ENCODE results near the gene IKZF2. TPM values are rescaled to one million over a fixed set of nuclear protein-coding genes. Genes with fewer than 3 reads are reported as not detected.

Gene IKZF2
- total RNA-seq, 1 experiment from 2014 or later: 5.2 TPM

DNA sequence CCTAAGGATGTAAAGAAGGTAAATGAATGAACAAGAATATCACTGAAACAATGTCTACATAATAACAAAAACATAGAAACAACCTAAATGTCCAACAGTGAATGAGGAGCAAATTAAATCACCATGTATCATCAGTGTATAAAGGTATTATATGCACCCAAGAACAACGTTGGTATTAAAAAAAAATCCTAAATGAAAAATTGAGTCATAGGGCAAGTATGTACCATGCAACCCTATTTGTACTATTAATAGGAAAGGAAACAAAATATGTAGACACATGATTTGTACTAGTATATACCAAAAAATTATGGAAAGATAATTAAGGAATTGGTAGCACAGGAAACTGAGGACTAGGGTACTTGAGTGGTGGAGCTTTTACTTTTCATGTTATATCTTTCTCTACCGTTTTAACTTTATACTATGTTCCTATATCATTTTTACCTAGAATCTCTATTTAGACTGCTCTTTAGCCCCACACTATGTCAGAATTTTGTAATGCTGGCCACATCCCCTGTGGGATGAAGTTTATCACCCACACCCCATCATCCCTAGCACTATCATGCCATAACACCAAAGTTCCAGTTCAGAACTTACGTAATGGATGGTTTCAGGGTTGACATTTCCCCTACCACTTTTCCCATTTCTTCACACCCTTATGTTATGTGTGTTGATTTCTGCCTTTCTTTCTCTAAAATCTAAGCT lies 25.6 kb downstream of the IKZF2 start:
- H3K9me3 ChIP-seq: no peaks in the 10 kb centered on the region
- no peaks in the 10 kb centered on the region for H3K36me3 ChIP-seq
- DNase-seq: no peak
- H3K27me3 ChIP-seq: no peaks in the 10 kb centered on the region
- H3K4me3 ChIP-seq: no peak overlapping the region

DNA sequence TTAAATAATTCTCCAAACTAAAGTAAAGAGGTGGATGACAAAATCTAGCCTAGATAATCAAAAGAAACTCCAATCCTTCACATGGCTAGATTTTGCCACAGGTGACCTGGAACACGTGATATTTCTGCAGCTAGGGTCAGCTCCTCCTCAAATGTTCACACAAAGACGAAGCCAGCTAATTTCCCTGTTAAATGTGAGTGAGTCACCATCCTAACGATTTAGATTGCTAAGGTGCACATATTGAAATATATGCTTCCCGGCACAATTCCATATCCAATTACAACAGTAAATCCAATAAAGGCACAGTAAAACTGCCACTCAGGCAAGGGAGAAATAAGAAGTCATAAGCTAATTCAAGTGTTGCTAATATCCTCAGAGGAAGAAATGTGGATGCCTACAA lies 28.7 kb downstream of the IKZF2 start:
- no peak for DNase-seq
- H3K36me3 ChIP-seq: no peaks in the 10 kb centered on the region

DNA sequence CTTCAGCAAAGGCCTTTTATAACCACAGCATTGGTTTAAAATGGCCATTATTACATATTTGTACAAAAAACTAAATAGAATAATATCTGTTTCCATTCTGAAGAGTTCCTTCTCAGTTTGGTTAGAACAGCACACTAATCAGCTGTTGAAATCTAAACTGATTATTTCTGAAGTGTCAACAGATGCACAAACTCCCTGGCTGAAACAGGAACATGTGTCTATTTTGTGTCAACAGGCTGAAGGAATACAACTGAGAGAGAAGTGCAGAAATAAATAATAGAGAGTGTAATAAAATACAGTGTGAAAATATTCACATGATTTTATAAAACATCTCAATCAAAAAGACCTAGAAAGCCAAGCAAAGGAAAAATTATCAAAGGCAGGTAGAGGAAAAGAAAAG lies 29.7 kb downstream of the IKZF2 start:
- no peaks in the 10 kb centered on the region for H3K9me3 ChIP-seq

More for the DNA sequence above, 28.7 kb downstream of the IKZF2 start:
- no peaks in the 10 kb centered on the region for H3K27me3 ChIP-seq
- no peaks in the 10 kb centered on the region for H3K9me3 ChIP-seq
- no peak overlapping the region for H3K4me3 ChIP-seq

DNA sequence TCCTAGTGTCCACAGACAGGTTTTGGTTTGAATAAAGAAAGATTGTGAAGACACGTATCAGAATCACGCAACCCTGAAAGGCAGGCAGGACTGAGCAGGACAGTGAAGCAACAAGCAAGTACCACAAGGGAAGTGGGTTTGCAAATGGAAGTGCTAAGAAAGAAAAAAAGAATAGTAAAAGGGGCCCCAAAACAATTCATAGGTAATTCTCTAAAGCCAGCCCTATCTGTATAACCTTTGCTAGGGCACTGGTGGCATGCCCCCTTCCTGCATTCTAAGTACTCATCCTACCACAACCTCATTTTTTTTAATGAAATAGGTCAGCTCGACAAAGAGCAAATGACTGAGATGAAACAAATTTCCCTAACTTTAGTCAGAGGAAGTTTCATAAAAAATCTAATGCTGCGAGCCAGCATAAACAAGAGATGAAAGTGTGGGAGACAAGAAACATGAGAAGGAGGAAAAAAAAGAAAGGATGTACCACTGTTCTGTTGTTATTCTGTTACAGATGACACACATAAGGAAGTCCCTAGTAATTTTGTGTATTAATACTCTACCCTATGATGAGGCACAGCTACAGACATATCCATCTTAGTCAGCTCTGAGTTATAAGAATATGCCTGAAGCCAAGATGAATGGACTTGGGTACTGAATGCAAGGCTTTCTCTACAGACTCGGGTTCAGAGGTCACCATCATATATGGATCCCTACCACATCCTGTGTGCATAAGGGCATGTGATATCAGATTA lies 32.2 kb downstream of the IKZF2 start:
- Histone ChIP-seq H3K9me3 (no peaks in the 10 kb centered on the region), H3K36me3 (no peaks in the 10 kb centered on the region), H3K27me3 (no peaks in the 10 kb centered on the region), H3K4me3 (no peak overlapping the region)
- peak; percentile 12 for DNase-seq

More for the DNA sequence above, 29.7 kb downstream of the IKZF2 start:
- H3K36me3 ChIP-seq: no peaks in the 10 kb centered on the region
- no peak for DNase-seq
- no peaks in the 10 kb centered on the region for H3K27me3 ChIP-seq
- H3K4me3 ChIP-seq: no peak overlapping the region

DNA sequence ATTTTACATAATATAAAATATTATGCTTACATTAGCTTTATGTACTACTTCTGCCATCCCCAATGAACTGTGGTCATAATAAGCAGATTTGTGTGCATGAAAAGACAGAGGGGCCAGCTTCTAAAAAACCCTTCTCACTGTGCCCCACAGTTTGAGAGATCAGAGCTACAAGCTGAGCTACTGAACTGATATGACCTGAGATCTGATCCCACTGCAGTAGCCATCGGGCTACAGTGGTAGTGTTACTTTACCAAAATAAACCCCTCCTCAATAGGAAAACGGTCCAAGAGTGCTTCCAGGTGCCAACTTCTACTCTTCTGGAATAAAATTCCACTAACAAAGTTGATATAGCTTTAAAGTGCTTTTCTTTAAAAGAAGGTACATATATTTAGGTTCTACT lies 43.1 kb downstream of the IKZF2 start:
- no peak for DNase-seq
- Histone ChIP-seq H3K4me3 (no peak overlapping the region), H3K27me3 (no peaks in the 10 kb centered on the region), H3K36me3 (no peaks in the 10 kb centered on the region), H3K9me3 (no peaks in the 10 kb centered on the region)

DNA sequence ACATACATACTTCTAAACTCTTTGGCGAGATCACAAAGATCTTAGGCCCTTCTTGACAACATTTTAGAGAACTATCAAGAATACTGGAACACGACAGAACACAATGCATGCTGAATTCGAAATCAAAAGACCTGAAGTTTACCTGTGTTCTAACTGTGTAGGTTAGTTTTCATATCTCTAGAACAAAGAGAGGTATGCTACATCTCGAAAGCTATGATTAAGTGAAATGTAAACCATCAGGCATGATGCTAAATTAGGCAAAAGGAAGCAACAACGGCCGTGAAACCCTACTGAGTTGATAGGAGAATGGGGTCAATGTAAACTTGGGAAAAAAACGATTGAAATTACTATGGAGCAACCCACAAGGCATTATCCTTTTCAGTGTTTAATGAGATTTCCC lies 43.7 kb downstream of the IKZF2 start:
- H3K27me3 ChIP-seq: no peaks in the 10 kb centered on the region
- no peaks in the 10 kb centered on the region for H3K36me3 ChIP-seq
- no peak overlapping the region for H3K4me3 ChIP-seq
- DNase-seq: no peak
- H3K9me3 ChIP-seq: no peaks in the 10 kb centered on the region

DNA sequence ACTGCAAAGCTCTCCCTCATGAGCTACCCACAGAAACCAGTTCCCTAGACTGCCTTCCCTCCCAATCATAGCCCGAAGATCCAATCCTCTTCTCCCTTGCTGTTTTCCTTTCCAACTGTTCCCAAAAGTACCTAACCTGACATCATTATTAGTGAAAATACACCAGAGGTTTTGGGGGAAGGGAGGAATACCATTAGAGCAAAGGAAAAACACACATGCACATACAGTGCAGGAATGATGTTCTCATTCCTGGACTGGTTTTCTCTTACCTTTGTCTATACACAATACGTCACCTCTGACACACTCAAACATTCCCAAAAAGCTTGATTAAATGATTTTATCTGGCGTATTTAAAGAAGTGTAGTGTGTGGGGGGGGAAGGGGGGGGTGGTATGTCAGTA lies 46.2 kb downstream of the IKZF2 start:
- no peaks in the 10 kb centered on the region for H3K27me3 ChIP-seq
- H3K36me3 ChIP-seq: no peaks in the 10 kb centered on the region
- no peak overlapping the region for H3K4me3 ChIP-seq
- no peak for DNase-seq
- H3K9me3 ChIP-seq: no peaks in the 10 kb centered on the region

DNA sequence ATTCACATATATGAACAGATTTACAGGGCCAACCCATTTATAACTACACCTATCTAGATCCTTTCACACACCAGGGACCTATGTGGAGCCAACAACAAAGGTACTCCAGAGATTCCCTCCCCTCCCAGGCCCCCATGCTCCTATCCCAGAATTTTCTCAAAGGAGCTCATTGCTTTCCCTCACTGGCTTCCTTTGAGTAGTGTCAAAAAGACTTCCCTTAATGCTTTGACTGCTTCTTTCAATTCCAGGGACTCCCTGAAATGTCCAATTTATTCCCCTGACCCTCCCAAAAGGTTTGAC lies 46.6 kb downstream of the IKZF2 start:
- no peaks in the 10 kb centered on the region for H3K36me3 ChIP-seq
- no peaks in the 10 kb centered on the region for H3K9me3 ChIP-seq

DNA sequence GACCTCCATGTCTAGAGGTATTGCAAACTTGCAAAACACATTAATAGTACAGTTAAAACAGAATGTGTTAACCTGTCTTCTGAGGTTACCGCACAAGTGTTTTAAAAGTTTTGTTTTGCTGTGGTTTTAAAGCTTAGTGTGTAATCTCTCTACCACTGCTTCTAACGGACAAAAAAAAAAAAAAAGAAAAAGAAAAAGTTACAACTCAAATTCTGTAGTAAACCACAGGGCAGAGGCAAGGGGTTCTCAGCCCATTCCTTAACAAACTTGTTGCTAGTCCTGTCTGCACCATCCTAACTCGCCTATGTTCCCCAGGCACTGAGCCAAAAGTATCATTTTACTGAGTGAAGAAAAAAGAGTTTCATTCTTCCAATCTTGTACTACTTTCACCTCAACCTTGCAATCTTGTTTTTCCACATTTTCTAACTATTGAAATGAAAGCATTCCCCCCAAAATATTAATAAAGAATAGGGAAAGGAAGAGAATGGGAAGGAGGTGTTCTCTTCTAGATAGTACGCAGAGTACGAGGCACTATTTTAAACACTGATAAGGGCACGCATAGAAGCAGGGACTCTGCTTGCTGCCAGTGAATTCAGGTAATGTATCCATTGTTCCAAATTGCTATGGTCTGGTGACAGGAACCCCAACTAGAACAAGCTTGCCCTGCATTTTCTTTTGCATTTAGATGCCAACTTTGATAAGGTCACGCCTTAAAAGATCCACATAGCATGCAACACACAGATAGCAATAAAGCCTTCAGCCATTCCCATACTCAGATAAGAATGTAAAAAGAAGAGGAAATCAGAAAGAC lies 47.1 kb downstream of the IKZF2 start:
- no peaks in the 10 kb centered on the region for H3K27me3 ChIP-seq
- no peaks in the 10 kb centered on the region for H3K9me3 ChIP-seq
- no peaks in the 10 kb centered on the region for H3K36me3 ChIP-seq
- H3K4me3 ChIP-seq: no peak overlapping the region; the same call in 1 of the 2 replicates
- DNase-seq: peak; percentile 13

More for the DNA sequence above, 46.6 kb downstream of the IKZF2 start:
- no peaks in the 10 kb centered on the region for H3K27me3 ChIP-seq
- DNase-seq: no peak
- no peak overlapping the region for H3K4me3 ChIP-seq

DNA sequence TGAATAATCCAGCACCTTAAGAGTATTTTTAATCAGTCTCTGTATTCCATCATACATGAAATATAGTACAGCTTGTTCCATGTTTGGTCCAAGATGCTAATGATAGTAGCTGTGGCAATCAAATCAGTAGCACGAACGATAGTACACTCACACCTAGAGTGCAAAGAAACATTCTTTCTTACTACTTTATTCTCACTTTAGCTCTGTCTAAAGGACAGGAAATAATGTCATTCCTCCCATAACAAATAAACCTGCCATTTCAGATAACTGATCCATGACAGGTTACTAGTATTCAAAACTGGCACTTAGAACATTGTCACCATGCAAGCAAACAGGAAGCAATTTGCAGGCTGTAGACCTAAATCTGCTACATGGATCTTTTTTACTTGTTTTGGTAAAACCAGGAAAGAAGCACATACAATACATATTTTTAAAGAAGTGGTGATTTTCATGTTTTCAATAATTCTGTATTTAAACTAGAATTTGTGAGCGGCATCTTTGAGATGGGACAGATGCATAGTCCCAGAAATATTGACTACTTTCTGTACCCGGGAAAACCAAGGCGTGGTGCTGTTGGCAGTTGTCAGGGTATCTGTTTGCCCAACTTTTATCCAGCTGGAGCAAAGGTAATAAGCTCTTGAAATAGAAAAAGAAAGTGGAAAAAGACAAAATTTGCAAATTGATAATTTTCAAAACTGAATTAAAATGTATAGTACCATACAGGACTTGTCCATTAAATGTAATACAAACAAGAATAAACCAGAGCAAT lies 49.5 kb downstream of the IKZF2 start:
- H3K9me3 ChIP-seq: no peaks in the 10 kb centered on the region
- H3K4me3 ChIP-seq: no peak overlapping the region
- no peak for DNase-seq
- no peaks in the 10 kb centered on the region for H3K36me3 ChIP-seq
- H3K27me3 ChIP-seq: no peaks in the 10 kb centered on the region

DNA sequence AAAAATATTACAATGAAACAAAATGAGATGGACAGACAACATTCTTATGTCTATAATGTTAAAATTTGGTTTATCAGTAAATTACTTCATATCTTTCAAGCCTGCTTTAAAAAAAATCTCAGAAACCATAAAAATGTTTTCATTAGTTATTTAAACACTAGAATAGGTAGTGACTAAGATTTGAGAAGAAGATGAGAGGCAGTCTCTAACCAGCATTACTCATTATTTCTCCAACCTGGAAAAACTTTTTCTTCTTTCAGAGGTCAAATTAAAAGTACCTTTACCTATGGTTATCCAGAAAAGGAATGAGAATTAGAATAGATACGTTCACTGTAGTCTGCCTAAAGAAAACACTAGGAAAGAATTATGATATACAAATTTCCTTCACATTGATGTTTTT lies 50.3 kb downstream of the IKZF2 start:
- Histone ChIP-seq H3K4me3 (no peak overlapping the region), H3K36me3 (no peaks in the 10 kb centered on the region), H3K27me3 (no peaks in the 10 kb centered on the region), H3K9me3 (no peaks in the 10 kb centered on the region)
- no peak for DNase-seq

DNA sequence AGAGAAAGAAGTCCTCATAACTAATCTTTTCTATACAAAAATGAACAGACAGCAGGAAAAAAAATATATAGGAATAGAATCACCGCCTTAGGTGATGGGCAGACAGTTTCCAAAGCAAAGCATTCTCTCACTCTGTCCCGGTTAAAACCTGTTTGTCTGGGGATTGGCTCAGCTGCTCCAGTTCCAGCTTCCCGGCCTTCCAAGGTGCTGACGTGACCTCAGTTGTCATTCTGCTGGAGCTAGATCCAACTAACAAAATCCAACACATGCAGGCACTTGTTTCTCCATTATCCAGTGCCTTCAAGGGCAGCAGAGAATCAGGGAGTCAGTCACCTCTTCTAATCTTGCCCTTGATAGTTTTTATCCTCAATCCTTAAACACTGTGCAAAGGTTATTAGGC lies 52.8 kb downstream of the IKZF2 start:
- H3K36me3 ChIP-seq: no peaks in the 10 kb centered on the region
- H3K27me3 ChIP-seq: no peaks in the 10 kb centered on the region
- no peaks in the 10 kb centered on the region for H3K9me3 ChIP-seq
- no peak overlapping the region for H3K4me3 ChIP-seq
- DNase-seq: no peak

DNA sequence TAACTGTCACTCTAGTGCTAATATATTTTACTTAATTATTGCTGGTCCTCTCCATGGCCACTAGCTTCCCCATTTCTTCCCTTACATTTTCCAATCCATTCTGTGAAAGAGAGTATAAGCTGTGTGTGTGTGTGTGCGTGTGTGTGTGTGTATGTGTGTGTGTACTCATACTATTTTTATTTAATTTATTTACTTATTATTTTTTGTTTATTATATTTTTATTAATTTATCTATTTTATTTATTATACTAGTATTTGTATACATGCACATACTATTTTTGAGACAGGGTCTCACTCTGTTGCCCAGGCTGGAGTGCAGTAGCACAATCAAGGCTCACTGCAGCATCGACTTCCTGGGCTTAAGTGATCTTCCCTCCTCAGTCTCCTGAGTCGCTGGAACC lies 59.6 kb downstream of the IKZF2 start:
- no peak for DNase-seq
- H3K9me3 ChIP-seq: no peaks in the 10 kb centered on the region
- no peak overlapping the region for H3K4me3 ChIP-seq
- H3K36me3 ChIP-seq: no peaks in the 10 kb centered on the region; the same call in 1 of the 2 replicates
- no peaks in the 10 kb centered on the region for H3K27me3 ChIP-seq

DNA sequence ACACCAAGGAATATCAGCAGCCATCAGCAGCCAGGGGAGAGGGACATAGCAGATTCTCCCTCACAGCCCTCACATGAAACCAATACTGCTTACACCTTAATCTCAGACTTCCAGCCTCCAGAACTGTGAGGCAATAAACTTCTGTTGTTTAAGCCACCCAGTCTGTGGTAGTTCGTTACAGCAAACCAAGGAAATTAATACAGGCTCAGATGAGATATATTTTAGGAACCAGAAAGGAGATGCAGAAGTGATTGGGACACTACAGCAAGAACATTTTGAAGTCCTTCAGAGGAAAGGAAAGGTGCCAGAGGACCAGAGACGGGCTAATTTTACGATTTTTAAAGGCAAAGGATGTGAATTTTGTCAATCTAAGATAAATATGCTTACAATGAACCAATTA lies 60.6 kb downstream of the IKZF2 start:
- no peak for DNase-seq
- H3K27me3 ChIP-seq: no peaks in the 10 kb centered on the region
- no peak overlapping the region for H3K4me3 ChIP-seq
- no peaks in the 10 kb centered on the region for H3K9me3 ChIP-seq
- H3K36me3 ChIP-seq: no peaks in the 10 kb centered on the region; the same call in 1 of the 2 replicates

DNA sequence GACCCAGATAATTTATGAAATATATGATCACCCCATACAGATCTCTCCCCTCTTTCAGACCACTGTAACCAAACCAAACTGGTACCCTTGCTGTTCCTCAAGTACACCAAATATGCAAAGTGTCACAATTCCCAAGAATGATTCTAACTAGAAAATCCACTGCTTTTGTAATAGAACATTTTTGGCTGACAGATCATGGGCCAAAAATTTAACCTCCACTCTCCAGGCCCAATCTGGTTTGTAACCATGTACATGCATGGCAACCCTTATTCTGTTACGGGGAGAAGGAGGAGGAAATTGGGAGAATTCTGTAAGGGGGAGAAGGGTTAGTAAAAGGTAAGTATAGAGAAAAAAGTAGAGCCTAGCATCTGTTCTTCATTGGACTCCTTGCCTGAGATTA lies 62.0 kb downstream of the IKZF2 start:
- Histone ChIP-seq H3K9me3 (no peaks in the 10 kb centered on the region), H3K36me3 (no peaks in the 10 kb centered on the region; the same call in 1 of the 2 replicates), H3K4me3 (no peak overlapping the region), H3K27me3 (no peaks in the 10 kb centered on the region)
- no peak for DNase-seq

DNA sequence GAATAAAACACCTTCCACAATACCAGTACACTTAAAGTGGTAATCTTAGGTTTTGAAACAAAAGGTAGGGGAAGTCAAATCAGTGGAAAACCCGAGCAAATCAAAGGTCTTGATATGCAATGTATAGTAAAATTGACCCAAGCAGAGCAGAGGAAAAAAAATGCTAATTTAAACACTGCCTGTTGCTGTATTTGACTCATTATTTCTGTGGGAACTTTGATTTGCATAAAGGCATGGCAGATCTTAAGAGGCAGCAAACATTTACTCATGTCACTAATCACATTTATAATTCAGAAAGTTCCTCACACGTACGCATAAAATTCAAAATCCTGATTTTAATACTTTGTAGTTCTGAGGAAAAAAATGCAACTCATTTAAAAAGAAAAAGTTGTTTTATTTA lies 64.4 kb downstream of the IKZF2 start:
- no peaks in the 10 kb centered on the region; the same call in 1 of the 2 replicates for H3K36me3 ChIP-seq
- no peak for DNase-seq

DNA sequence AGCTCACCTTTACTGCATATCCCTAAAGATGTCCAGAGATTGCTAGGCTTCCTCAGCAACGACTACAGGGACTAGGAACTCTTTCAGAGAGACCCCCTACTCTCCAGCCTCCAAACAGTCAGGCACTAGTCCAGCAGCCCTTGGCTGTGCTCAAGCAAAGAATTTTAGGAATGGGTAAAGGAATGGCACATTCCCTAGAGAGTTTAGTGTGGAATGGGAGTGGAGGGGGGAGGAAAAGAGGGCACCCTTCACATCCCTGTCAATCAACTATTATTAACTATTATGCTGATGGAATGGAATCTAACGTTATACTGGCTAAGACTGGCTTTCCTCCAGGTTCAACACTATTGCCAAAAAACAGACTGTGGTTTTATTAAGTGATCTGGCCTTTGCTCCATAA lies 64.8 kb downstream of the IKZF2 start:
- no peak overlapping the region for H3K4me3 ChIP-seq
- no peaks in the 10 kb centered on the region; the same call in 1 of the 2 replicates for H3K36me3 ChIP-seq
- DNase-seq: peak; percentile 20
- no peaks in the 10 kb centered on the region for H3K9me3 ChIP-seq
- H3K27me3 ChIP-seq: no peaks in the 10 kb centered on the region

More for the DNA sequence above, 64.4 kb downstream of the IKZF2 start:
- Histone ChIP-seq H3K9me3 (no peaks in the 10 kb centered on the region), H3K4me3 (no peak overlapping the region), H3K27me3 (no peaks in the 10 kb centered on the region)

Data from MG63 (cell line).